ENCODE measurements around the gene DLST. TPM values are rescaled to one million over a fixed set of nuclear protein-coding genes. Genes with fewer than 3 reads are reported as not detected.

DLST gene
- total RNA-seq, 1 donor from 2014 or later: 48.2 TPM

DNA sequence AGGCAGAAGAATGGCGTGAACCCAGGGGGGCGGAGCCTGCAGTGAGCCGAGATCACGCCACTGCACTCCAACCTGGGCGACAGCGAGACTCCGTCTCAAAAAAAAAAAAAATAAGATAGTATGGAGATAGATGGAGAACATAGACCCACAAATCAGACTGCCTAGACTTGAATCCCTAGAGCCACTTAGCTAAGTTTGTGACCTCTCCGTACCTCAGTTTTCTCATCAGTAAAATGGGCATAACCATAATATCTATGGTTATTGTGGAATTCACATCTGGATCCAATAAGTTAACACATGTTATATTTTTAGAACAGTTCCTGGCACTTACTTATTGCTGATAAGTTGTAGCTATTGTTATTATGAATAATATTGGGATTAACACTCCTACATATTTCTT lies 13.0 kb upstream of the DLST start:
- FAIRE-seq (no peak), DNase-seq (ENCODE audit: low read depth) (no peak)
- Histone ChIP-seq H3K4me3 (ENCODE audit: low read depth, low read length) (no peak overlapping the region), H3K36me3 (ENCODE audit: control insufficient read depth, insufficient read depth, low read length) (no peaks in the 10 kb centered on the region), H3K27me3 (ENCODE audit: control insufficient read depth, insufficient read depth, low read length) (peaks cover 1% of the 10 kb centered on the region)
- TF ChIP-seq, protein P1, sequence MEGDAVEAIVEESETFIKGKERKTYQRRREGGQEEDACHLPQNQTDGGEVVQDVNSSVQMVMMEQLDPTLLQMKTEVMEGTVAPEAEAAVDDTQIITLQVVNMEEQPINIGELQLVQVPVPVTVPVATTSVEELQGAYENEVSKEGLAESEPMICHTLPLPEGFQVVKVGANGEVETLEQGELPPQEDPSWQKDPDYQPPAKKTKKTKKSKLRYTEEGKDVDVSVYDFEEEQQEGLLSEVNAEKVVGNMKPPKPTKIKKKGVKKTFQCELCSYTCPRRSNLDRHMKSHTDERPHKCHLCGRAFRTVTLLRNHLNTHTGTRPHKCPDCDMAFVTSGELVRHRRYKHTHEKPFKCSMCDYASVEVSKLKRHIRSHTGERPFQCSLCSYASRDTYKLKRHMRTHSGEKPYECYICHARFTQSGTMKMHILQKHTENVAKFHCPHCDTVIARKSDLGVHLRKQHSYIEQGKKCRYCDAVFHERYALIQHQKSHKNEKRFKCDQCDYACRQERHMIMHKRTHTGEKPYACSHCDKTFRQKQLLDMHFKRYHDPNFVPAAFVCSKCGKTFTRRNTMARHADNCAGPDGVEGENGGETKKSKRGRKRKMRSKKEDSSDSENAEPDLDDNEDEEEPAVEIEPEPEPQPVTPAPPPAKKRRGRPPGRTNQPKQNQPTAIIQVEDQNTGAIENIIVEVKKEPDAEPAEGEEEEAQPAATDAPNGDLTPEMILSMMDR (IDR thresholded peaks at IDR 0.05; ENCODE audit: insufficient read depth, low read length, severe bottlenecking): no peak

DNA sequence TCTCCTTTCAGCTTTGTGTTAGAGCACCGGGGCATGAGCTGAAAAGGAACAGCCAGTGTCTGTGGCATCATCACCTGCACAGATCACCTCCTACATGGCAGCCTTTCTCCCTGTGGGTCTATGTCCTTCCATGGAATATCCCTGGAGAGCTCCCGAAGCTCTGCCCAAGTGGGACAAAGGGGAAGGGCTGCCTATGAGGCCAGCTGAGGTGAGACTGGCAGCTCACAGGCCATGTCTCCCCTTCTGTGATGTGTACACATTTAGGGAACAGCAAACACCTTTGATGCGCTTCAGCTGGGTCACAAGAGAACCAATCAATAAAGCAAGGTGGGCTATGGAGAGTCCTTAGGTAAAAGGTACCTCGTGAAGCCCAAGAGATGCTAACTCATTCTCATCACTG lies 9.9 kb upstream of the DLST start:
- TF ChIP-seq, protein P1 (IDR thresholded peaks at IDR 0.05; ENCODE audit: insufficient read depth, low read length, severe bottlenecking): no peak
- Histone ChIP-seq H3K36me3 (ENCODE audit: control insufficient read depth, insufficient read depth, low read length) (no peaks in the 10 kb centered on the region), H3K4me3 (ENCODE audit: low read depth, low read length) (no peak overlapping the region), H3K27me3 (ENCODE audit: control insufficient read depth, insufficient read depth, low read length) (peaks cover 3% of the 10 kb centered on the region)
- FAIRE-seq (no peak), DNase-seq (ENCODE audit: low read depth) (no peak)

DNA sequence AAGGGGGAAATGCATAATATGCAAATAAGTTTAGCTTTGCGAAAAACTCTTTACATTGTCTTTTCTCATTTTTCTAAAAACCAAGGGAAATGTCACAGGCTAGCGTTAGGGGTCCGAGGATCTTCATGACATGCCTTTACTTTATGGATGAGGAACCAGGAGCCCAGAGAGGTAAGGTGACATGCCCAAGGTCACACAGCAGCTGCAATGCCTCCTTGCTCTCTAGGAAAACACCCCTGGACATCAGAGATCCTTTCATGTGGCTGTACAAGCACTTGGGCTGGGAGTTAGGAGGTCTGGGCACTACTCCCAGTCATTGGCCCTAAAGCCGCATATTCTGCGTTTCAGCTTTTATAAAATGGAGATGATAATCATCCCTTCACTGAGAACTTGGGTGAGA lies 6.5 kb upstream of the DLST start:
- DNase-seq (ENCODE audit: low read depth): no peak
- H3K27me3 ChIP-seq (ENCODE audit: control insufficient read depth, insufficient read depth, low read length): peaks cover 3% of the 10 kb centered on the region
- no peak overlapping the region for H3K4me3 ChIP-seq (ENCODE audit: low read depth, low read length)
- no peak for FAIRE-seq
- no peaks in the 10 kb centered on the region for H3K36me3 ChIP-seq (ENCODE audit: control insufficient read depth, insufficient read depth, low read length)
- TF ChIP-seq, protein P1 (IDR thresholded peaks at IDR 0.05; ENCODE audit: insufficient read depth, low read length, severe bottlenecking): no peak

DNA sequence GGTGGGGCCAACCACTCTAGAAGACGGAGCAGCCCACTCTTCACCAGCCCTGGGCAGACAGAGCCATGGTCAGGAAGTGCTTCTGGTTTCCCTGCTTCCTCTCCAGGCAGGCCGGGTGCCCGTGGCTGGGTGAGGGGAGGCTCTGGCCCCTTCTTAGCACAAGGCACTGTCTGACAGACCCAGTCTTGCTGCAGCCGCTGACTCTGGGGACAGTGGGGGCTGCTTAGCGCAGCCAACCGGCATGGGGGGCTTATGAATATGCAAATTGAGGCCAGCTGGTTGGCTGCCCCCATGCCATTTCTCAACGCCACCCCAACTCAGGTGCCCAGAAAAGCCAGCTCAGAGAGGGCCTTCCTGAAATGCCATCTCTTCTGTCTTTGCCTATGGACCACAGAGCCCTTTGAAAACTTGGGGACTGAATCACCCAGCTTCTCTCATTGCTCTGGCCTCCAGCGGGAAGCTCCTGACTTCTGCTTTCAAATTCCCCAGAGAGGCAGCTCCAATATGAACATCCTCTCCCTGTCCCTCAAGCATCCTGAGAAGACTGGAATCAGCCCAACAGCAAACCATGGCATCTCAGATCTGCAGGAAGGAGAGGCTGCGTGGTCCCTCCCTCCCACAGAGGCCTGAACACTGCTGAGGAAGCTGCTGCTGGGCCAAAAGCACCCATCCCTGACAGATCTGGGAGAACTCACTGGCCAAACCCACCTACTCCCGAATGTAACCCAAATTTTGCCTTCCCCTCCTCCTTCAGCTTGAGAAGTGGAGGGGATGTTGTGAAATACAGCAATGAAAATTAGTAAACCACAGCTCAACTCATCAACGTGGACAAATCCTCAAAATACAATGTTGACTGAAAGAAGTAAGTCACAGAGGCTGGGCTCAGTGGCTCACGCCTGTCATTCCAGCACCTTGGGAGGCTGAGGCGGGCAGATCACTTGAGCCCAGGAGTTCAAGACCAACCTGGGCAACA lies 5.5 kb upstream of the DLST start, which contains the start of gene PROX2:
TSS of gene PROX2 (minus strand) at position 205 of the 973 bp plus-strand sequence. CDS start 12,311 bp downstream, outside the sequence.
- TF ChIP-seq, protein P1 (IDR thresholded peaks at IDR 0.05; ENCODE audit: insufficient read depth, low read length, severe bottlenecking): no peak
- Histone ChIP-seq H3K4me3 (ENCODE audit: low read depth, low read length) (no peak within 1 kb of the TSS), H3K27me3 (ENCODE audit: control insufficient read depth, insufficient read depth, low read length) (peaks cover 3% of the 10 kb centered on the region), H3K36me3 (ENCODE audit: control insufficient read depth, insufficient read depth, low read length) (no peaks in the 10 kb centered on the region)
- FAIRE-seq (no peak), DNase-seq (ENCODE audit: low read depth) (no peak)

DNA sequence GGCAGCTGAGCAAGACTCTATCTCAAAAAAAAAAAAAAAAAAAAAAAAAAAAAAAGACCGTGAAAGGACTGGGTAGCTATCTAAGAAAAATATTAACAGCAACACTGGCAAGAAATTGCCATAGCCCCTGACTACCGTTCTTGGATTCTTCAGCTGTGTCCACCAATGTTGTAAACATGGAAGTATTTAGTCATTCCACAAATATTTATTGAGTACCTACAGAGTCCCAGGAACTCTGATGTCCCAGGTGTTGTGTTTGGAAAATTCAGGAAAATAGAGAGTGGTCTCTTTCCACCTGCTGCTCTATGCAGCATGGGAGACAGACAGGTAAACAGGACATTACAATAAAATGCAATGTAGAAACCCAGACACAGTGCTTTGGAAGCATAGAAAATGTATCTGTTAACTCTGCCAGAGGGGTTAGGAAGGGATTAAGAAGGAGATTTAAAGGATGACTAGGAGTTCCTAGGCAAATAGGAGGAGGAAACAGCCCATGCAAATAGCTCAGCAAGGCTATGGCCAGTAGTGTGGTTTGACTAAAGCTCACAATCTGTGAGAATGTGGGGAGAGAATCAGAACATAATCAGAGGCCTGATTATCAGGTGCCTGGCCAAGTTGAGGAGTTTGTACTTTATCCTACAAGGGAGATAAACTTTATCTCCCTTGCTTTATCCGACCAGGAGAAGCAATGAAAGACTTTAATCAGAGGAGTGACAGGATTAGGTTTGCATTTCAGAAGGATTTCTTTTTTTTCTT lies 2.1 kb upstream of the DLST start:
- peaks cover 1% of the 10 kb centered on the region for H3K27me3 ChIP-seq (ENCODE audit: control insufficient read depth, insufficient read depth, low read length)
- no peak for FAIRE-seq
- TF ChIP-seq, protein P1 (IDR thresholded peaks at IDR 0.05; ENCODE audit: insufficient read depth, low read length, severe bottlenecking): no peak
- peaks cover 1% of the 10 kb centered on the region for H3K36me3 ChIP-seq (ENCODE audit: control insufficient read depth, insufficient read depth, low read length)
- no peak for DNase-seq (ENCODE audit: low read depth)
- no peak overlapping the region for H3K4me3 ChIP-seq (ENCODE audit: low read depth, low read length)
